Activated T-helper 17 cell treated with anti-CD3 and anti-CD28 coated beads, Interleukin-2, amount 50 U/mL, for 72 hours (primary cell): ENCODE data around the gene LATS1. TPM values are rescaled to one million over a fixed set of nuclear protein-coding genes. Genes with fewer than 3 reads are reported as not detected.

ENCODE experiments used
- total RNA-seq, 2 donors: library from RNA; stranded (reverse); gene quantifications; one replicate each; pipeline ENCODE4 v1.2.3, GENCODE V29; 2022

Gene LATS1
- total RNA-seq, 2 donors from 2014 or later: 21.5 to 27.9 TPM

Other genes with a start within 250 kb of the LATS1 start
- gene ZC3H12D, start 233.1 kb downstream of the LATS1 start, total RNA-seq: 100 to 1,000 TPM; 117 to 254 TPM
- 10 to 100 TPM; 19.8 to 24.7 TPM for gene PPIL4, start 172.1 kb downstream of the LATS1 start, total RNA-seq
- 10 to 100 TPM; 10.4 to 14.1 TPM for gene GINM1, start 151.7 kb downstream of the LATS1 start, total RNA-seq
- 10 to 100 TPM; 12.3 to 18.8 TPM for gene KATNA1, start 69.4 kb downstream of the LATS1 start, total RNA-seq
- 10 to 100 TPM; 54.6 to 84.8 TPM for gene NUP43, start 28.4 kb upstream of the LATS1 start, total RNA-seq
- gene PCMT1, start 31.6 kb upstream of the LATS1 start, total RNA-seq: 10 to 100 TPM; 48.6 to 89.5 TPM
- 1 to 10 TPM; 6.5 to 9.6 TPM for gene LRP11, start 146.3 kb upstream of the LATS1 start, total RNA-seq
- 1 to 10 TPM in 1 of 2 donors, under 1 TPM in 1; 0.99 to 4.9 TPM for gene RAET1E, start 180.0 kb upstream of the LATS1 start, total RNA-seq
- gene RAET1G, start 205.0 kb upstream of the LATS1 start, total RNA-seq: not detected
- not detected for gene ULBP2, start 223.9 kb upstream of the LATS1 start, total RNA-seq
- gene ULBP1, start 245.8 kb upstream of the LATS1 start, total RNA-seq: under 1 TPM; 0.35 to 0.48 TPM